ENCODE measurements around the gene SYPL2.

- TF ChIP-seq CEBPB (IDR thresholded peaks at IDR 0.05), result no peak
- TF ChIP-seq FOXM1 (IDR thresholded peaks at IDR 0.05; ENCODE audit: borderline replicate concordance, low read depth), result no peak
- TF ChIP-seq YY1 (IDR thresholded peaks at IDR 0.05; ENCODE audit: low read depth), result no peak
- TF ChIP-seq TCF12 (IDR thresholded peaks at IDR 0.05; ENCODE audit: low read depth), result no peak
- no peak for TF ChIP-seq EP300 (IDR thresholded peaks at IDR 0.05; ENCODE audit: borderline replicate concordance)
- no peak for TF ChIP-seq MAX (IDR thresholded peaks at IDR 0.05)
- TF ChIP-seq TAF1 (IDR thresholded peaks at IDR 0.05; ENCODE audit: low read depth), result no peak
- no peak for TF ChIP-seq REST (IDR thresholded peaks at IDR 0.05; ENCODE audit: low read depth)
- no peak for TF ChIP-seq EGR1 (IDR thresholded peaks at IDR 0.05)
- no peak for TF ChIP-seq RAD21 (IDR thresholded peaks at IDR 0.05; ENCODE audit: low read depth)
These were observed 22.9 kb upstream of the SYPL2 start for GRCh38 chr1:109443476-109443875.
